H9 (cell line): ENCODE results near the gene NACC1. TPM values are rescaled to one million over a fixed set of nuclear protein-coding genes. Genes with fewer than 3 reads are reported as not detected.
"Not testable (repeated sequence)": the region's sequence is repeated elsewhere in the genome, so short reads cannot be mapped to it uniquely, and the experiment has no call there.

ENCODE experiments used
- DNase-seq: peaks from one replicate; pipeline ENCODE4 v3.0.0-alpha.2; 2017
- H2AFZ ChIP-seq: one replicate; pipeline ENCODE4 v1.6.1; 2013; ENCODE audit warnings: mild to moderate bottlenecking, low read length, control low read depth, moderate library complexity
- H2AK5ac ChIP-seq: 2 replicates; pipeline ENCODE4 v1.6.1; 2013; ENCODE audit warnings: low read length, control low read depth, mixed read lengths; ENCODE audit not compliant: insufficient read length
- H2BK120ac ChIP-seq: one replicate; pipeline ENCODE4 v1.6.1; 2013; ENCODE audit warnings: low read depth, mild to moderate bottlenecking, low read length, control low read depth, inconsistent platforms; ENCODE audit not compliant: poor library complexity, severe bottlenecking
- H2BK12ac ChIP-seq: 2 replicates; pipeline ENCODE4 v1.6.1; 2013; ENCODE audit warnings: low read length, control low read depth, mixed read lengths, low read depth; ENCODE audit not compliant: insufficient read length
- H2BK15ac ChIP-seq: 2 replicates; pipeline ENCODE4 v1.6.1; 2013; ENCODE audit warnings: low read depth, low read length, control low read depth
- H2BK20ac ChIP-seq: one replicate; pipeline ENCODE4 v1.6.1; 2013; ENCODE audit warnings: low read depth, mild to moderate bottlenecking, low read length, control low read depth, inconsistent platforms; ENCODE audit not compliant: poor library complexity, severe bottlenecking
- H2BK5ac ChIP-seq: 2 replicates; pipeline ENCODE4 v1.6.1; 2013; ENCODE audit warnings: low read length, control low read depth, mixed read lengths; ENCODE audit not compliant: insufficient read length
- H3K14ac ChIP-seq: 2 replicates; pipeline ENCODE4 v1.6.1; 2013; ENCODE audit warnings: low read length, control low read depth; ENCODE audit not compliant: insufficient read depth
- H3K18ac ChIP-seq: 2 replicates; pipeline ENCODE4 v1.6.1; 2013; ENCODE audit warnings: low read depth, mild to moderate bottlenecking, mixed read lengths, low read length, control low read depth; ENCODE audit not compliant: insufficient read length
- H3K23ac ChIP-seq: 2 replicates; pipeline ENCODE4 v1.6.1; 2013; ENCODE audit warnings: low read length, control low read depth, mixed read lengths, low read depth; ENCODE audit not compliant: insufficient read length
- H3K23me2 ChIP-seq: 2 replicates; pipeline ENCODE4 v1.6.1; 2013; ENCODE audit warnings: low read depth, mild to moderate bottlenecking, mixed read lengths, low read length, control low read depth; ENCODE audit not compliant: insufficient read length, poor library complexity, severe bottlenecking
- H3K27ac ChIP-seq: 2 replicates; pipeline ENCODE4 v1.5.1; 2013; ENCODE audit warnings: low read length, control low read depth, mixed read lengths, low read depth; ENCODE audit not compliant: insufficient read length
- H3K27me3 ChIP-seq: 2 replicates; pipeline ENCODE4 v1.6.1; 2013; ENCODE audit warnings: low read length, control low read depth, inconsistent platforms; ENCODE audit not compliant: insufficient read depth
- H3K4ac ChIP-seq: 2 replicates; pipeline ENCODE4 v1.6.1; 2013; ENCODE audit warnings: low read depth, mild to moderate bottlenecking, control low read depth, inconsistent platforms, low read length, moderate library complexity
- H3K4me1 ChIP-seq: 2 replicates; pipeline ENCODE4 v1.6.1; 2013; ENCODE audit warnings: low read length, control low read depth, inconsistent platforms; ENCODE audit not compliant: insufficient read depth
- H3K4me2 ChIP-seq: 2 replicates; pipeline ENCODE4 v1.6.1; 2013; ENCODE audit warnings: low read length, control low read depth, mixed read lengths; ENCODE audit not compliant: insufficient read length, insufficient read depth
- H3K56ac ChIP-seq: 2 replicates; pipeline ENCODE4 v1.6.1; 2013; ENCODE audit warnings: low read depth, mild to moderate bottlenecking, mixed read lengths, low read length, control low read depth; ENCODE audit not compliant: insufficient read length
- H3K79me1 ChIP-seq: 2 replicates; pipeline ENCODE4 v1.6.1; 2013; ENCODE audit warnings: low read depth, mild to moderate bottlenecking, moderate library complexity, low read length, control low read depth, inconsistent platforms; ENCODE audit not compliant: insufficient read depth, poor library complexity, severe bottlenecking
- H3K79me2 ChIP-seq: 2 replicates; pipeline ENCODE4 v1.6.1; 2013; ENCODE audit warnings: low read length, control low read depth, inconsistent platforms; ENCODE audit not compliant: insufficient read depth
- H3K9ac ChIP-seq: 2 replicates; pipeline ENCODE4 v1.6.1; 2013; ENCODE audit warnings: low read length, control low read depth, mixed read lengths; ENCODE audit not compliant: insufficient read length; ENCODE audit errors: extremely low read depth
- H3K9me3 ChIP-seq: one replicate; pipeline ENCODE4 v1.6.1; 2013; ENCODE audit warnings: low read depth, low read length, inconsistent platforms; ENCODE audit not compliant: control insufficient read depth
- H3T11ph ChIP-seq: one replicate; pipeline ENCODE4 v1.6.1; 2013; ENCODE audit warnings: mild to moderate bottlenecking, low read length, control low read depth, inconsistent platforms
- H4K20me1 ChIP-seq: one replicate; pipeline ENCODE4 v1.6.1; 2013; ENCODE audit not compliant: control insufficient read depth, insufficient read length, insufficient read depth
- H4K5ac ChIP-seq: 2 replicates; pipeline ENCODE4 v1.6.1; 2013; ENCODE audit warnings: low read depth, mild to moderate bottlenecking, mixed read lengths, low read length, control low read depth; ENCODE audit not compliant: insufficient read length
- H4K8ac ChIP-seq: replicated peaks from 2 replicates; pipeline ENCODE4 v1.6.1; 2013; ENCODE audit warnings: low read length, control low read depth, mixed read lengths, low read depth; ENCODE audit not compliant: insufficient read length
- H4K91ac ChIP-seq: 2 replicates; pipeline ENCODE4 v1.6.1; 2013; ENCODE audit warnings: low read depth, mild to moderate bottlenecking, moderate library complexity, mixed read lengths, low read length, control low read depth; ENCODE audit not compliant: insufficient read length
- H3K27ac Mint-ChIP-seq, 3 experiments: 2 replicates in 2 of 3; 3 replicates in 1 of 3; pipeline ENCODE4 v1.8.0; 2020 to 2021; ENCODE audit warnings: mixed read lengths in 3 of 3, mild to moderate bottlenecking in 1 of 3, moderate library complexity in 1 of 3
- H3K27me3 Mint-ChIP-seq: 2 replicates; pipeline ENCODE4 v1.8.0; 2021; ENCODE audit warnings: low read depth, mild to moderate bottlenecking, moderate library complexity, mixed read lengths
- H3K36me3 Mint-ChIP-seq, 3 experiments: 2 replicates in 2 of 3; 3 replicates in 1 of 3; pipeline ENCODE4 v1.8.0; 2020 to 2021; ENCODE audit warnings: low read depth in 3 of 3, mixed read lengths in 3 of 3; ENCODE audit not compliant: insufficient read depth in 1 of 3
- H3K4me1 Mint-ChIP-seq, 2 experiments: 2 replicates each; pipeline ENCODE4 v1.8.0; 2020; ENCODE audit warnings: mixed read lengths in 2 of 2
- H3K4me3 Mint-ChIP-seq, 2 experiments: 2 replicates in 1 of 2; 3 replicates in 1 of 2; pipeline ENCODE4 v1.8.0; 2020 to 2021; ENCODE audit warnings: mild to moderate bottlenecking in 2 of 2, mixed read lengths in 2 of 2, moderate library complexity in 1 of 2
- H3K9me3 Mint-ChIP-seq, 2 experiments: 2 replicates in 1 of 2; 3 replicates in 1 of 2; pipeline ENCODE4 v1.8.0; 2020; ENCODE audit warnings: mild to moderate bottlenecking in 2 of 2, mixed read lengths in 2 of 2, moderate library complexity in 1 of 2
- CTCF ChIP-seq: fragments of 200-600 bp; sonication (generic); conservative IDR thresholded peaks from 3 replicates; pipeline ENCODE4 v1.8.0; 2021; ENCODE audit warnings: antibody characterized with exemption, mild to moderate bottlenecking
- WGBS: extraction: QIAGEN DNeasy Blood & Tissue Kit; methylation state at CpG from one replicate; pipeline ENCODE4 v1.1.7; 2013; ENCODE audit warnings: missing lambda C conversion rate, low lambda C conversion rate, mixed read lengths; ENCODE audit not compliant: insufficient read length; ENCODE audit errors: extremely low coverage; 5-methylcytosine and 5-hydroxymethylcytosine counted together
- total RNA-seq: library from RNA; stranded (reverse); gene quantifications from 2 replicates; pipeline ENCODE4 v1.2.1, GENCODE V29; 2021

NACC1 gene
- total RNA-seq, 1 experiment from 2014 or later = 198 TPM

GRCh38 chr19:13181747-13182388, 63.8 kb downstream of the NACC1 start:
- no peak overlapping the region for H3K18ac ChIP-seq
- H3K79me2 ChIP-seq = no peaks in the 10 kb centered on the region
- no peaks in the 10 kb centered on the region for H3K9me3 ChIP-seq
- no CpG with 5 or more reads among the region's 16 CpGs for WGBS
- H2BK20ac ChIP-seq = no peak overlapping the region
- TF ChIP-seq CTCF = no peak
- no peak overlapping the region for H3K56ac ChIP-seq
- H3K4me1 Mint-ChIP-seq = 0 out of 4 replicates have a peak, but pooled peaks cover 0 to 3% of the 10 kb centered on the region in 2 experiments
- H3K4me3 Mint-ChIP-seq = no peak overlapping the region
- no peaks in the 10 kb centered on the region for H3K9me3 Mint-ChIP-seq
- H3K23ac ChIP-seq = no peak overlapping the region
- H2BK120ac ChIP-seq = no peak overlapping the region
- no peak overlapping the region for H3T11ph ChIP-seq
- H3K9ac ChIP-seq = no peak overlapping the region
- H2AFZ ChIP-seq = no peak overlapping the region
- peak overlapping the region; percentile 49; the same call in 1 of the 2 replicates for H3K14ac ChIP-seq
- no peak overlapping the region for H3K4me2 ChIP-seq
- no peaks in the 10 kb centered on the region for H3K4me1 ChIP-seq
- peaks cover 0 to 4% (median 3%) of the 10 kb centered on the region in 3 experiments; a peak in 3 of 7 replicates for H3K36me3 Mint-ChIP-seq
- no peak overlapping the region for H3K27ac ChIP-seq
- no peak overlapping the region for H2BK5ac ChIP-seq
- H2BK15ac ChIP-seq = no peak overlapping the region
- no peaks in the 10 kb centered on the region for H3K27me3 ChIP-seq
- no peak for DNase-seq
- H4K91ac ChIP-seq = no peak overlapping the region
- no peak overlapping the region for H4K5ac ChIP-seq
- H3K23me2 ChIP-seq = no peaks in the 10 kb centered on the region
- H3K4ac ChIP-seq = no peak overlapping the region
- H3K79me1 ChIP-seq = no peaks in the 10 kb centered on the region
- no peaks in the 10 kb centered on the region for H4K20me1 ChIP-seq
- peak overlapping the region; percentile 24 for H4K8ac ChIP-seq
- peaks cover 2% of the 10 kb centered on the region for H3K27me3 Mint-ChIP-seq
- no peak overlapping the region for H2BK12ac ChIP-seq
- no peak overlapping the region for H2AK5ac ChIP-seq
- peak overlapping the region; percentile 72 to 86 (median 77); a peak in 3 of 7 replicates for H3K27ac Mint-ChIP-seq

- not testable (repeated sequence) for H4K20me1 ChIP-seq, H3K23ac ChIP-seq, H2AK5ac ChIP-seq, H3K27me3 Mint-ChIP-seq, H3K4me1 Mint-ChIP-seq, H3K27me3 ChIP-seq, H3K27ac Mint-ChIP-seq, H3K23me2 ChIP-seq, H3K9me3 Mint-ChIP-seq, H3K4me3 Mint-ChIP-seq, H2BK20ac ChIP-seq, H3K18ac ChIP-seq, H3K27ac ChIP-seq, H3K9me3 ChIP-seq, H2BK5ac ChIP-seq, H3T11ph ChIP-seq, H3K79me1 ChIP-seq, H3K79me2 ChIP-seq, H3K56ac ChIP-seq, H3K4ac ChIP-seq, DNase-seq, H3K4me2 ChIP-seq, H3K36me3 Mint-ChIP-seq, H2BK15ac ChIP-seq, H3K4me1 ChIP-seq, H4K5ac ChIP-seq, H3K14ac ChIP-seq, H2BK120ac ChIP-seq, H3K9ac ChIP-seq, H2BK12ac ChIP-seq, H4K91ac ChIP-seq, H2AFZ ChIP-seq, H4K8ac ChIP-seq
- no CpG with 5 or more reads among the region's 23 CpGs for WGBS
These were observed 66.9 kb downstream of the NACC1 start for GRCh38 chr19:13184926-13185325.
